PFSK-1 (cell line): Measurements from ENCODE around the gene GAPT.

Experiments
- FOXP2 ChIP-seq: optimal IDR thresholded peaks from 2 replicates; pipeline ENCODE3; 2011; ENCODE audit warnings: borderline replicate concordance, control low read depth, inconsistent platforms; ENCODE audit not compliant: insufficient read depth; ENCODE audit errors: extremely low read length, extremely low read depth
- POLR2AphosphoS5 ChIP-seq: IDR thresholded peaks from 2 replicates; pipeline ENCODE4 v1.6.1; 2012; ENCODE audit warnings: low read depth, mild to moderate bottlenecking, control low read depth, low read length, moderate library complexity
- SIN3A ChIP-seq: IDR thresholded peaks from 2 replicates; pipeline ENCODE4 v1.6.1; 2012; ENCODE audit warnings: mild to moderate bottlenecking, low read length, moderate library complexity, borderline replicate concordance; ENCODE audit not compliant: insufficient read depth
- TAF1 ChIP-seq: IDR thresholded peaks from 2 replicates; pipeline ENCODE4 v1.6.1; 2012; ENCODE audit warnings: low read length, control low read depth, borderline replicate concordance; ENCODE audit not compliant: insufficient read depth
- TF ChIP-seq, protein P1 (sequence below), 2 experiments: IDR thresholded peaks; 2 replicates each; pipeline versions ENCODE4 v1.6.1 to v1.8.0; 2011 to 2012; ENCODE audit warnings: low read depth in 2 of 2, low read length in 2 of 2, control low read depth in 1 of 2, inconsistent platforms in 1 of 2, mild to moderate bottlenecking in 1 of 2, moderate library complexity in 1 of 2; ENCODE audit not compliant: insufficient read depth in 1 of 2

GAPT gene

DNA sequence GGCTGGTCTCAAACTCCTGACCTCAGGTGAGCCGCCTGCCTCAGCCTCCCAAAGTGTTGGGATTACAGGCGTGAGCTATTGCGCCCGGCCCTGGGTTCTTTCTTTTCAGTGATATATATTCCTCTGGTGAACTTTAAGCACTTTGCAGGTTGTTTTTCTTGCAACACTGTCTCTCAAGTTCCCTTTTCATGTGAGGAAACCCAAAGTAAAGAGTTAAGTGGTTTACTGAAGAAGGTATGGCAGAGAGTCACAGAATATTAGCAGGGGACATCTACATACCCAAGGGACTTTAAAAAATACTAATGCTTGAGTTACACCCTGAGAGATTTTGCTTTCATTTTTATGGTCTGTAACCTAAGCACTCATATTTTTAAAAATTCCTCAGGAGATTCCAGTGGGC is 6.7 kb upstream of the GAPT start:
- TF ChIP-seq, protein P1, sequence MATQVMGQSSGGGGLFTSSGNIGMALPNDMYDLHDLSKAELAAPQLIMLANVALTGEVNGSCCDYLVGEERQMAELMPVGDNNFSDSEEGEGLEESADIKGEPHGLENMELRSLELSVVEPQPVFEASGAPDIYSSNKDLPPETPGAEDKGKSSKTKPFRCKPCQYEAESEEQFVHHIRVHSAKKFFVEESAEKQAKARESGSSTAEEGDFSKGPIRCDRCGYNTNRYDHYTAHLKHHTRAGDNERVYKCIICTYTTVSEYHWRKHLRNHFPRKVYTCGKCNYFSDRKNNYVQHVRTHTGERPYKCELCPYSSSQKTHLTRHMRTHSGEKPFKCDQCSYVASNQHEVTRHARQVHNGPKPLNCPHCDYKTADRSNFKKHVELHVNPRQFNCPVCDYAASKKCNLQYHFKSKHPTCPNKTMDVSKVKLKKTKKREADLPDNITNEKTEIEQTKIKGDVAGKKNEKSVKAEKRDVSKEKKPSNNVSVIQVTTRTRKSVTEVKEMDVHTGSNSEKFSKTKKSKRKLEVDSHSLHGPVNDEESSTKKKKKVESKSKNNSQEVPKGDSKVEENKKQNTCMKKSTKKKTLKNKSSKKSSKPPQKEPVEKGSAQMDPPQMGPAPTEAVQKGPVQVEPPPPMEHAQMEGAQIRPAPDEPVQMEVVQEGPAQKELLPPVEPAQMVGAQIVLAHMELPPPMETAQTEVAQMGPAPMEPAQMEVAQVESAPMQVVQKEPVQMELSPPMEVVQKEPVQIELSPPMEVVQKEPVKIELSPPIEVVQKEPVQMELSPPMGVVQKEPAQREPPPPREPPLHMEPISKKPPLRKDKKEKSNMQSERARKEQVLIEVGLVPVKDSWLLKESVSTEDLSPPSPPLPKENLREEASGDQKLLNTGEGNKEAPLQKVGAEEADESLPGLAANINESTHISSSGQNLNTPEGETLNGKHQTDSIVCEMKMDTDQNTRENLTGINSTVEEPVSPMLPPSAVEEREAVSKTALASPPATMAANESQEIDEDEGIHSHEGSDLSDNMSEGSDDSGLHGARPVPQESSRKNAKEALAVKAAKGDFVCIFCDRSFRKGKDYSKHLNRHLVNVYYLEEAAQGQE (IDR thresholded peaks at IDR 0.05; ENCODE audit: insufficient read depth in 1 of 2, low read depth in 2 of 2, low read length in 2 of 2): no peak
- no peak for TF ChIP-seq FOXP2
- no peak for TF ChIP-seq TAF1
- TF ChIP-seq SIN3A: no peak
- no peak for TF ChIP-seq POLR2AphosphoS5

DNA sequence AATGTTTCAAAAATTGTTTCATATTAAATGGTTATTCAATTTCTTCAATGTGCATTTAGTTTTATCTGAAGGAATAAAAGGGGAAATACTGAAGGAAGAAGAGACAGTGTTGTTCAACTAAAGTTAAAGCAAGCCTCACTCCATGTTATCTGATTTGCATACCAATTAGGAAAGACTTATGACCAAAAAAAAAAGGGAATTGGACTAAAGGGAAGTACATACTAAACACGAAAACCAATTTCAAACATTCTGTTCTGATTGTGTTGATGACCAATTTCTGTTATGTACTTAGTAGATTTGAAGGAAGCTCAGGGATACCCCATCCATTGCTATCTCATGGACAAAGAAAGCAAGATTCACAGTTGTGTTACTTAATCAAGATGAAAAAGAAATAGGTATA is 4.9 kb upstream of the GAPT start:
- TF ChIP-seq TAF1 (no peak), FOXP2 (no peak), POLR2AphosphoS5 (no peak), SIN3A (no peak)
- TF ChIP-seq, protein P1 (IDR thresholded peaks at IDR 0.05; ENCODE audit: insufficient read depth in 1 of 2, low read depth in 2 of 2, low read length in 2 of 2): no peak

DNA sequence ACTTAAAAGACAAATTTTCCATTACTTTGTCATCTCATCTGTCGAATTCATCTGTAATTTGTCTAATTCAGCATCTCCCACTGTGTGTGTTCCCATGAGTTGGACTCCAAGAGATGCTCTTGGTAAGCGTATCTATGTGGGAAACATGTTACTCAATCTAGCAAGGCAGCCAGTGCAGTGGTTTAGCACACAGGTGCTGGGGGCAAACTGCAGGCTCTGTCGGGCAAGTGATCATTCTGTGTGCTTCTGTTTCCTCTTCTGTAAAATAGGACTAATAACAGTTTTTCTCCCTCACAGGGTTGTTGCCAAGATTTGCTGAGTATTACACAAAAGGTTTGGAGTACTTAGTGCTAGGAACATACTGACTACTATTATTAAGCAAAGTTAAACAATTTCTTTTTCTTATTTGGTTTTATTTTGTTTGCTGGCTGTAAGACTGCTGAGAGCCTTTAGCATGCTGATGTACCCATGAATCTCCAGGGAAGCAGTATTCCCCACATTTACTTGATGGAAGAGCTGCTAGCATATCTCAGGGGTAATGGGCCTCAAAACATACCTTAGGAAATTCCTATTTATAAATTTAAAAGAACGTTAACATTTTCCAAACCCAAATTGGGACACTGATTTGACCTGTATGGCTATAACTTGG is 709 bp upstream of the GAPT start:
- TF ChIP-seq POLR2AphosphoS5: no peak
- TF ChIP-seq TAF1: no peak
- TF ChIP-seq SIN3A: no peak
- TF ChIP-seq, protein P1 (IDR thresholded peaks at IDR 0.05; ENCODE audit: insufficient read depth in 1 of 2, low read depth in 2 of 2, low read length in 2 of 2): no peak

DNA sequence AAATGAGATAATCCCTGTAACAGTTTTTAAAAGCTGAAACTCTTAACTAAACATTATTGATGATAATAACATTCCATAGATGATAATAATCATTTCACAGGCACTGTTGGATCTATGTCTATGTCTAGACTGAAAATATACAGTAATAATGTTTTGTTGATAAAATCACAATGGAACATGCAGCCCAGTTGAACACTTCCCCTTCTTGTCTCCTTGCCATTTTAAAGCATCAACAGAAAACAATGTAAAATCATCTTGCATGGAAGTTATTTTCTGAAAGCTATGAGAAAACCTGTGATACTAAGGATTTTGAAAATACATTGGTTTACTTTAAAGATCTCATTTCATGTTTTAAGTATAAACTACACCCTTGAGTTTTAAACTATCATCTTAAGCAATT is 1.9 kb downstream of the GAPT start:
- TF ChIP-seq POLR2AphosphoS5: no peak
- no peak for TF ChIP-seq SIN3A
- TF ChIP-seq, protein P1 (IDR thresholded peaks at IDR 0.05; ENCODE audit: insufficient read depth in 1 of 2, low read depth in 2 of 2, low read length in 2 of 2): no peak
- TF ChIP-seq FOXP2: no peak
- no peak for TF ChIP-seq TAF1

DNA sequence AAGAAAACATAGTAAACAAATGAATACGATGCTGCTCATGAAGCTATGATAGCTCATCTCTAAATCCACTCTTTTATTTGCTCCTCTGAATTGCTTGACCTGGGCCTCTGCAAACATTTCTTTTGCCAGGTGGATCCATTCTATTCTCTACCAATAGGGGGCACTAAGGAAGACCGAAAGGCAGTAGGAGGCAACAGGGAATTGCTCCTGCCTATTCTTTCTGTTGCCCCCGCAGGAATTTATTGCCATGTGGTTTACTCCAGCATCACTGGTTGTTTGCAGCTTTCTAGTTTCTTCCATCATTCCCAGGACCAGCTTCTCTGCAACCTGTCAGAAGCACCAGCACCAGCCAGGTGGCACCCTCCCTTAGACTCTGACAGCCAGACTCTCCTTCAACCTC is 5.3 kb downstream of the GAPT start:
- no peak for TF ChIP-seq POLR2AphosphoS5
- TF ChIP-seq, protein P1 (IDR thresholded peaks at IDR 0.05; ENCODE audit: insufficient read depth in 1 of 2, low read depth in 2 of 2, low read length in 2 of 2): no peak
- TF ChIP-seq TAF1: no peak
- no peak for TF ChIP-seq FOXP2
- TF ChIP-seq SIN3A: no peak
